ENCODE measurements around the gene EEF1A1.
A peak's percentile ranks its signal among the peaks of the same experiment; 100 is the strongest.

Gene EEF1A1

DNA sequence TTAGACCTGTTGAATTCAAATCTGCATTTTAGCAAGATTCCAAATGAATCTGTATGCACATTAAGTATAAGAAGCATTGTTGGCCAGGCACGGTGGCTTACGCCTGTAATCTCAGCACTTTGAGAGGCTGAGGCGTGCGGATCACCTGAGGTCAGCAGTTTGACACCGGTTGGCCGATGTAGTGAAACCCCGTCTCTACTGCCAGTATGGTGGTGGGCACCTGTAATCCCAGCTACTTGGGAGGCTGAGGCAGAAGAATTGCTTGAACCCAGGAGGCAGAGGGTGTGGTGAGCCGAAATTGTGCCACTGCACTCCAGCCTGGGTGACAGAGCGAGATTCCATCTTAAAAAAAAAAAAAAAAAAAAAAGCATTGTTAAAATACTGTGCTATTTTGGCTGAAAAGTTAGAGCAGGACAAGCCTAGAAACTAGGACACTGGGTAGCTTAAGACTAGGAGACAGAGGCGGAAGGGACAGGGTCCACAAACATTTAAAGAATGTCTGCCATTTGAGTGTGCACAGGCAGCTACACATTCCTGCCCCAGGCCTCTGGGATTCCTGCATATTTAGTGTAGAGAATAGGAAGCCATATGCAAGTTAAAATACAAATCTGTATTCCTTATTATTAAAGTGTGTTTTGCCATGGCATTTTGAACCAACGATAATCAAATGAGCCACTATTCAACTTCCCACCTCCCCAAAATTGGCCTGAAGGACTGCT is 45.1 kb upstream of the EEF1A1 start:
- peak; percentile 93 for ATAC-seq

DNA sequence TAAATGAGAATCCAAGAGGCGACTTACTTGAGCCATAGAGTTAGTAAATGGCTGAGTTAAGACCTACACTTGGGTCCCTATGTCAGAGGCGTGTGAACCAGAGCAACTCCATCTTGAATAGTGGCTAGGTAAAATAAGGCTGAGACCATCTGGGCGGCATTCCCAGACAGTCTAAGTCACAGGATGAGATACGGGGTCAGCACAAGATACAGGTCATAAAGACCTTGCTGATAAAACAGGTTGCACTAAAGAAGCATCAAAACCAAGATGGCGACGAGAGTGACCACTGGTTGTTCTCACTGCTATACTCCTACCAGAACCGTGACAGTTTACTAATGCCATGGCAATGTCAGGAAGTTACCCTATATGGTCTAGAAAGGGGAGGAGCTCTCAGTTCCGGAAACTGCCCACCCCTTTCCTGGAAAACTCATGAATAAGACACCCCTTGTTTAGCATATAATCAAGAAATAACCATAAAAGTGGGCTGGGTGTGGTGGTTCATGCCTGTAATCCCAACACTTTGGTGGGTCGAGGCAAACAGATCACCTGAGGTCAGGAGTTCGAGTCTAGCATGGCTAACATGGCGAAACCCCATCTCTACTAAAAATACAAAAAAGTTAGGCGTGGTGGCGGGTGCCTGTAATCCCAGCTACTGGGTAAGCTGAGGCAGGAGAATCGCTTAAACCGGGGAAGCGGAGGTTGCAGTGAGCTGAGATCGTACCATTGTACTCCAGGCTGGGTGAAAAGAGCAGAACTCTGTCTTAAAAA is 43.9 kb upstream of the EEF1A1 start:
- ATAC-seq, result no peak
- TF ChIP-seq, protein P1, sequence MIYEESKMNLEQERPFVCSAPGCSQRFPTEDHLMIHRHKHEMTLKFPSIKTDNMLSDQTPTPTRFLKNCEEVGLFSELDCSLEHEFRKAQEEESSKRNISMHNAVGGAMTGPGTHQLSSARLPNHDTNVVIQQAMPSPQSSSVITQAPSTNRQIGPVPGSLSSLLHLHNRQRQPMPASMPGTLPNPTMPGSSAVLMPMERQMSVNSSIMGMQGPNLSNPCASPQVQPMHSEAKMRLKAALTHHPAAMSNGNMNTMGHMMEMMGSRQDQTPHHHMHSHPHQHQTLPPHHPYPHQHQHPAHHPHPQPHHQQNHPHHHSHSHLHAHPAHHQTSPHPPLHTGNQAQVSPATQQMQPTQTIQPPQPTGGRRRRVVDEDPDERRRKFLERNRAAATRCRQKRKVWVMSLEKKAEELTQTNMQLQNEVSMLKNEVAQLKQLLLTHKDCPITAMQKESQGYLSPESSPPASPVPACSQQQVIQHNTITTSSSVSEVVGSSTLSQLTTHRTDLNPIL (CRISPR knock-in tag; IDR thresholded peaks at IDR 0.05; ENCODE audit: low read depth), result no peak
- TF ChIP-seq, protein P2, sequence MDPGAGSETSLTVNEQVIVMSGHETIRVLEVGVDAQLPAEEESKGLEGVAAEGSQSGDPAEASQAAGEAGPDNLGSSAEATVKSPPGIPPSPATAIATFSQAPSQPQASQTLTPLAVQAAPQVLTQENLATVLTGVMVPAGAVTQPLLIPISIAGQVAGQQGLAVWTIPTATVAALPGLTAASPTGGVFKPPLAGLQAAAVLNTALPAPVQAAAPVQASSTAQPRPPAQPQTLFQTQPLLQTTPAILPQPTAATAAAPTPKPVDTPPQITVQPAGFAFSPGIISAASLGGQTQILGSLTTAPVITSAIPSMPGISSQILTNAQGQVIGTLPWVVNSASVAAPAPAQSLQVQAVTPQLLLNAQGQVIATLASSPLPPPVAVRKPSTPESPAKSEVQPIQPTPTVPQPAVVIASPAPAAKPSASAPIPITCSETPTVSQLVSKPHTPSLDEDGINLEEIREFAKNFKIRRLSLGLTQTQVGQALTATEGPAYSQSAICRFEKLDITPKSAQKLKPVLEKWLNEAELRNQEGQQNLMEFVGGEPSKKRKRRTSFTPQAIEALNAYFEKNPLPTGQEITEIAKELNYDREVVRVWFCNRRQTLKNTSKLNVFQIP (CRISPR knock-in tag; IDR thresholded peaks at IDR 0.05; ENCODE audit: borderline replicate concordance, low read depth), result no peak
- TF ChIP-seq ZNF565 (CRISPR knock-in tag; conservative IDR thresholded peaks at IDR 0.05; ENCODE audit: low read depth) (no peak), RARB (CRISPR knock-in tag; IDR thresholded peaks at IDR 0.05) (no peak), ZC3H10 (CRISPR knock-in tag; IDR thresholded peaks at IDR 0.05) (no peak), TOX (CRISPR knock-in tag; IDR thresholded peaks at IDR 0.05; ENCODE audit: borderline replicate concordance) (no peak), GLIS3 (CRISPR knock-in tag; IDR thresholded peaks at IDR 0.05) (no peak), OSR1 (CRISPR knock-in tag; IDR thresholded peaks at IDR 0.05) (no peak)

More for the DNA sequence above, 45.1 kb upstream of the EEF1A1 start:
- no peak for TF ChIP-seq ARNTL (CRISPR knock-in tag; IDR thresholded peaks at IDR 0.05; ENCODE audit: borderline replicate concordance, low read depth)
- no peak for TF ChIP-seq OSR1 (CRISPR knock-in tag; IDR thresholded peaks at IDR 0.05)
- no peak for TF ChIP-seq GLIS3 (CRISPR knock-in tag; IDR thresholded peaks at IDR 0.05)
- no peak for TF ChIP-seq BACH2 (CRISPR knock-in tag; IDR thresholded peaks at IDR 0.05; ENCODE audit: borderline replicate concordance)
- no peak for TF ChIP-seq ZC3H10 (CRISPR knock-in tag; IDR thresholded peaks at IDR 0.05)
- no peak for TF ChIP-seq RARB (CRISPR knock-in tag; IDR thresholded peaks at IDR 0.05)
- TF ChIP-seq, protein P1 (CRISPR knock-in tag; IDR thresholded peaks at IDR 0.05; ENCODE audit: low read depth), result no peak
- TF ChIP-seq, protein P2 (CRISPR knock-in tag; IDR thresholded peaks at IDR 0.05; ENCODE audit: borderline replicate concordance, low read depth), result no peak
- TF ChIP-seq, protein P3, sequence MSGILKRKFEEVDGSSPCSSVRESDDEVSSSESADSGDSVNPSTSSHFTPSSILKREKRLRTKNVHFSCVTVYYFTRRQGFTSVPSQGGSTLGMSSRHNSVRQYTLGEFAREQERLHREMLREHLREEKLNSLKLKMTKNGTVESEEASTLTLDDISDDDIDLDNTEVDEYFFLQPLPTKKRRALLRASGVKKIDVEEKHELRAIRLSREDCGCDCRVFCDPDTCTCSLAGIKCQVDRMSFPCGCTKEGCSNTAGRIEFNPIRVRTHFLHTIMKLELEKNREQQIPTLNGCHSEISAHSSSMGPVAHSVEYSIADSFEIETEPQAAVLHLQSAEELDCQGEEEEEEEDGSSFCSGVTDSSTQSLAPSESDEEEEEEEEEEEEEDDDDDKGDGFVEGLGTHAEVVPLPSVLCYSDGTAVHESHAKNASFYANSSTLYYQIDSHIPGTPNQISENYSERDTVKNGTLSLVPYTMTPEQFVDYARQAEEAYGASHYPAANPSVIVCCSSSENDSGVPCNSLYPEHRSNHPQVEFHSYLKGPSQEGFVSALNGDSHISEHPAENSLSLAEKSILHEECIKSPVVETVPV (CRISPR knock-in tag; IDR thresholded peaks at IDR 0.05), result no peak
- no peak for TF ChIP-seq TCF4 (CRISPR knock-in tag; IDR thresholded peaks at IDR 0.05; ENCODE audit: borderline replicate concordance)

DNA sequence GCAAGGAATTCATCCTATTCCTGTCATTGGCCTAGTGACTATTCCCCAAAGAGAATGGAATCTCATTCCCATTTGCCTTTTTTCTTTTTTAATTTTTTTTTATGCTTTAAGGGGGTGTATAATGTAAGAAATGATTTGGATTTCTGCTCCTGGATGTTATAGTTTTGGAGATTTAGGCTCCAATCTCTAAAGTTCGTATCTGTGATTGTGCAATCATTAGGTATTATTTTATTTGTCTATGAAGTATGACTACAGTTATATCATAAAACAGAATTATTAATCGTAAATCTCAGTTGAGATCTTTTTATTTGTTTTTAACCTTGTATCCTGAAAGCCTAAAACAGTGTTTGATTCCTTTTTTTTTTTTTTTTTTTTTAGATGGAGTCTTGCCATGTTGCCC is 41.7 kb upstream of the EEF1A1 start:
- TF ChIP-seq, protein P4, sequence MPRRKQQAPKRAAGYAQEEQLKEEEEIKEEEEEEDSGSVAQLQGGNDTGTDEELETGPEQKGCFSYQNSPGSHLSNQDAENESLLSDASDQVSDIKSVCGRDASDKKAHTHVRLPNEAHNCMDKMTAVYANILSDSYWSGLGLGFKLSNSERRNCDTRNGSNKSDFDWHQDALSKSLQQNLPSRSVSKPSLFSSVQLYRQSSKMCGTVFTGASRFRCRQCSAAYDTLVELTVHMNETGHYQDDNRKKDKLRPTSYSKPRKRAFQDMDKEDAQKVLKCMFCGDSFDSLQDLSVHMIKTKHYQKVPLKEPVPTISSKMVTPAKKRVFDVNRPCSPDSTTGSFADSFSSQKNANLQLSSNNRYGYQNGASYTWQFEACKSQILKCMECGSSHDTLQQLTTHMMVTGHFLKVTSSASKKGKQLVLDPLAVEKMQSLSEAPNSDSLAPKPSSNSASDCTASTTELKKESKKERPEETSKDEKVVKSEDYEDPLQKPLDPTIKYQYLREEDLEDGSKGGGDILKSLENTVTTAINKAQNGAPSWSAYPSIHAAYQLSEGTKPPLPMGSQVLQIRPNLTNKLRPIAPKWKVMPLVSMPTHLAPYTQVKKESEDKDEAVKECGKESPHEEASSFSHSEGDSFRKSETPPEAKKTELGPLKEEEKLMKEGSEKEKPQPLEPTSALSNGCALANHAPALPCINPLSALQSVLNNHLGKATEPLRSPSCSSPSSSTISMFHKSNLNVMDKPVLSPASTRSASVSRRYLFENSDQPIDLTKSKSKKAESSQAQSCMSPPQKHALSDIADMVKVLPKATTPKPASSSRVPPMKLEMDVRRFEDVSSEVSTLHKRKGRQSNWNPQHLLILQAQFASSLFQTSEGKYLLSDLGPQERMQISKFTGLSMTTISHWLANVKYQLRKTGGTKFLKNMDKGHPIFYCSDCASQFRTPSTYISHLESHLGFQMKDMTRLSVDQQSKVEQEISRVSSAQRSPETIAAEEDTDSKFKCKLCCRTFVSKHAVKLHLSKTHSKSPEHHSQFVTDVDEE (CRISPR knock-in tag; IDR thresholded peaks at IDR 0.05), result no peak
- no peak for TF ChIP-seq TOX (CRISPR knock-in tag; IDR thresholded peaks at IDR 0.05; ENCODE audit: borderline replicate concordance)
- TF ChIP-seq GLIS3 (CRISPR knock-in tag; IDR thresholded peaks at IDR 0.05), result no peak
- TF ChIP-seq ESRRG (CRISPR knock-in tag; IDR thresholded peaks at IDR 0.05), result no peak
- no peak for TF ChIP-seq PPARA (CRISPR knock-in tag; IDR thresholded peaks at IDR 0.05; ENCODE audit: borderline replicate concordance)
- TF ChIP-seq TCF4 (CRISPR knock-in tag; IDR thresholded peaks at IDR 0.05; ENCODE audit: borderline replicate concordance), result no peak
- no peak for TF ChIP-seq CSDC2 (CRISPR knock-in tag; IDR thresholded peaks at IDR 0.05)
- TF ChIP-seq ZNF565 (CRISPR knock-in tag; conservative IDR thresholded peaks at IDR 0.05; ENCODE audit: low read depth), result no peak
- no peak for TF ChIP-seq OSR1 (CRISPR knock-in tag; IDR thresholded peaks at IDR 0.05)
- TF ChIP-seq, protein P5, sequence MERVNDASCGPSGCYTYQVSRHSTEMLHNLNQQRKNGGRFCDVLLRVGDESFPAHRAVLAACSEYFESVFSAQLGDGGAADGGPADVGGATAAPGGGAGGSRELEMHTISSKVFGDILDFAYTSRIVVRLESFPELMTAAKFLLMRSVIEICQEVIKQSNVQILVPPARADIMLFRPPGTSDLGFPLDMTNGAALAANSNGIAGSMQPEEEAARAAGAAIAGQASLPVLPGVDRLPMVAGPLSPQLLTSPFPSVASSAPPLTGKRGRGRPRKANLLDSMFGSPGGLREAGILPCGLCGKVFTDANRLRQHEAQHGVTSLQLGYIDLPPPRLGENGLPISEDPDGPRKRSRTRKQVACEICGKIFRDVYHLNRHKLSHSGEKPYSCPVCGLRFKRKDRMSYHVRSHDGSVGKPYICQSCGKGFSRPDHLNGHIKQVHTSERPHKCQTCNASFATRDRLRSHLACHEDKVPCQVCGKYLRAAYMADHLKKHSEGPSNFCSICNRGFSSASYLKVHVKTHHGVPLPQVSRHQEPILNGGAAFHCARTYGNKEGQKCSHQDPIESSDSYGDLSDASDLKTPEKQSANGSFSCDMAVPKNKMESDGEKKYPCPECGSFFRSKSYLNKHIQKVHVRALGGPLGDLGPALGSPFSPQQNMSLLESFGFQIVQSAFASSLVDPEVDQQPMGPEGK (CRISPR knock-in tag; IDR thresholded peaks at IDR 0.05; ENCODE audit: borderline replicate concordance), result no peak
- ATAC-seq, result no peak
